Activated CD4-positive, alpha-beta memory T cell treated with anti-CD3 and anti-CD28 coated beads, Interleukin-2, amount 10 ng/mL, durations not matched to agents 7 days and 5 days (primary cell): Measurements from ENCODE around the gene FCGR1A. TPM values are rescaled to one million over a fixed set of nuclear protein-coding genes. Genes with fewer than 3 reads are reported as not detected.
"Not testable (repeated sequence)": the region's sequence is repeated elsewhere in the genome, so short reads cannot be mapped to it uniquely, and the experiment has no call there.

Experiments used
- CTCF ChIA-PET: fragments of 350-600 bp; sonication (Branson Sonifier 250); formaldehyde crosslinking; loops from one replicate; lab custom pipeline; 2021; ENCODE audit warnings: antibody characterized with exemption, inconsistent platforms; lab: Charles Lee
- POLR2A ChIA-PET: fragments of 350-600 bp; sonication (Branson Sonifier 250); formaldehyde crosslinking; loops from one replicate; lab custom pipeline; 2021; ENCODE audit warnings: antibody characterized with exemption; lab: Charles Lee
- DNase-seq: peaks from one replicate; pipeline ENCODE4 v3.0.0-alpha.2; 2020
- H3K27ac Mint-ChIP-seq: one replicate; pipeline ENCODE4 v1.8.0; 2021; ENCODE audit warnings: mild to moderate bottlenecking, mixed read lengths
- H3K27me3 Mint-ChIP-seq: one replicate; pipeline ENCODE4 v1.8.0; 2021; ENCODE audit warnings: mixed read lengths
- H3K36me3 Mint-ChIP-seq: one replicate; pipeline ENCODE4 v1.8.0; 2021; ENCODE audit warnings: low read depth, mixed read lengths
- H3K4me1 Mint-ChIP-seq: one replicate; pipeline ENCODE4 v1.8.0; 2021; ENCODE audit warnings: mixed read lengths
- H3K4me3 Mint-ChIP-seq: one replicate; pipeline ENCODE4 v1.8.0; 2021; ENCODE audit warnings: mild to moderate bottlenecking, mixed read lengths
- H3K9me3 Mint-ChIP-seq: one replicate; pipeline ENCODE4 v1.8.0; 2021; ENCODE audit warnings: mixed read lengths
- total RNA-seq, 2 experiments: library from RNA; stranded (reverse); gene quantifications; one replicate each; pipeline ENCODE4 v1.2.3, GENCODE V29; 2021

FCGR1A gene
- total RNA-seq = 1 to 10 TPM in 1 of 2 experiments, under 1 TPM in 1; 0.58 to 1.1 TPM

- POLR2A ChIA-PET, H3K27ac Mint-ChIP-seq, H3K4me3 Mint-ChIP-seq, DNase-seq, H3K4me1 Mint-ChIP-seq, H3K36me3 Mint-ChIP-seq, H3K9me3 Mint-ChIP-seq, H3K27me3 Mint-ChIP-seq, CTCF ChIA-PET: not testable (repeated sequence)
These were observed at the start of gene FCGR1A for GRCh38 chr1:149782600-149782999. TSS of gene FCGR1A (plus strand) at chr1:149782694. CDS start at chr1:149782744, 50 bp downstream.

- H3K4me1 Mint-ChIP-seq = not testable (repeated sequence)
These were observed 49.7 kb upstream of the FCGR1A start for GRCh38 chr1:149732781-149733180.

GRCh38 chr1:149734692-149735091, 47.8 kb upstream of the FCGR1A start:
- H3K27ac Mint-ChIP-seq, POLR2A ChIA-PET, H3K27me3 Mint-ChIP-seq, CTCF ChIA-PET, H3K4me3 Mint-ChIP-seq, H3K9me3 Mint-ChIP-seq, DNase-seq, H3K4me1 Mint-ChIP-seq, H3K36me3 Mint-ChIP-seq: not testable (repeated sequence)

More at GRCh38 chr1:149732781-149733180, 49.7 kb upstream of the FCGR1A start:
- H3K4me3 Mint-ChIP-seq, H3K9me3 Mint-ChIP-seq, CTCF ChIA-PET, H3K36me3 Mint-ChIP-seq, DNase-seq, POLR2A ChIA-PET, H3K27ac Mint-ChIP-seq, H3K27me3 Mint-ChIP-seq: not testable (repeated sequence)

GRCh38 chr1:149740148-149740581, 42.3 kb upstream of the FCGR1A start:
- H3K36me3 Mint-ChIP-seq, POLR2A ChIA-PET, CTCF ChIA-PET: not testable (repeated sequence)

GRCh38 chr1:149740590-149741230, 41.8 kb upstream of the FCGR1A start:
- H3K9me3 Mint-ChIP-seq, H3K4me1 Mint-ChIP-seq, DNase-seq, H3K27me3 Mint-ChIP-seq, CTCF ChIA-PET, POLR2A ChIA-PET, H3K36me3 Mint-ChIP-seq: not testable (repeated sequence)
- Mint-ChIP-seq H3K4me3 (peak overlapping the region; percentile 47), H3K27ac (peak overlapping the region; percentile 73)

More at GRCh38 chr1:149740148-149740581, 42.3 kb upstream of the FCGR1A start:
- not testable (repeated sequence) for H3K27me3 Mint-ChIP-seq, H3K9me3 Mint-ChIP-seq, H3K4me1 Mint-ChIP-seq
- Mint-ChIP-seq H3K4me3 (peak overlapping the region; percentile 47), H3K27ac (peak overlapping the region; percentile 73)
- peak; percentile 70 for DNase-seq

- H3K4me1 Mint-ChIP-seq, H3K27me3 Mint-ChIP-seq, H3K9me3 Mint-ChIP-seq, H3K36me3 Mint-ChIP-seq, CTCF ChIA-PET, H3K4me3 Mint-ChIP-seq, POLR2A ChIA-PET, DNase-seq, H3K27ac Mint-ChIP-seq: not testable (repeated sequence)
These were observed 40.6 kb upstream of the FCGR1A start for GRCh38 chr1:149741914-149742313.

GRCh38 chr1:149746463-149747356, 35.8 kb upstream of the FCGR1A start:
- CTCF ChIA-PET = not testable (repeated sequence)

GRCh38 chr1:149747359-149748143, 34.9 kb upstream of the FCGR1A start:
- H3K27me3 Mint-ChIP-seq = peaks cover 14% of the 10 kb centered on the region
- H3K4me1 Mint-ChIP-seq, H3K36me3 Mint-ChIP-seq, H3K27ac Mint-ChIP-seq, CTCF ChIA-PET, POLR2A ChIA-PET, H3K9me3 Mint-ChIP-seq, DNase-seq: not testable (repeated sequence)
- H3K4me3 Mint-ChIP-seq = peak overlapping the region; percentile 62

More at GRCh38 chr1:149746463-149747356, 35.8 kb upstream of the FCGR1A start:
- H3K9me3 Mint-ChIP-seq, DNase-seq, POLR2A ChIA-PET, H3K27ac Mint-ChIP-seq, H3K4me1 Mint-ChIP-seq, H3K4me3 Mint-ChIP-seq, H3K36me3 Mint-ChIP-seq: not testable (repeated sequence)
- peaks cover 14% of the 10 kb centered on the region for H3K27me3 Mint-ChIP-seq

GRCh38 chr1:149748144-149748500, 34.4 kb upstream of the FCGR1A start:
- H3K27ac Mint-ChIP-seq, CTCF ChIA-PET, DNase-seq, H3K9me3 Mint-ChIP-seq, POLR2A ChIA-PET, H3K4me1 Mint-ChIP-seq, H3K36me3 Mint-ChIP-seq: not testable (repeated sequence)
- H3K27me3 Mint-ChIP-seq = peaks cover 14% of the 10 kb centered on the region
- H3K4me3 Mint-ChIP-seq = peak overlapping the region; percentile 62

- POLR2A ChIA-PET, H3K4me3 Mint-ChIP-seq, CTCF ChIA-PET, DNase-seq, H3K27ac Mint-ChIP-seq, H3K9me3 Mint-ChIP-seq, H3K4me1 Mint-ChIP-seq, H3K36me3 Mint-ChIP-seq: not testable (repeated sequence)
- peaks cover 14% of the 10 kb centered on the region for H3K27me3 Mint-ChIP-seq
These were observed 31.9 kb upstream of the FCGR1A start for GRCh38 chr1:149750562-149750961.

GRCh38 chr1:149752186-149752585, 30.3 kb upstream of the FCGR1A start:
- H3K4me1 Mint-ChIP-seq, POLR2A ChIA-PET, H3K36me3 Mint-ChIP-seq, H3K9me3 Mint-ChIP-seq, H3K4me3 Mint-ChIP-seq, H3K27me3 Mint-ChIP-seq, DNase-seq, H3K27ac Mint-ChIP-seq, CTCF ChIA-PET: not testable (repeated sequence)

- POLR2A ChIA-PET, H3K4me1 Mint-ChIP-seq, H3K36me3 Mint-ChIP-seq, CTCF ChIA-PET, H3K27ac Mint-ChIP-seq, H3K4me3 Mint-ChIP-seq, H3K27me3 Mint-ChIP-seq, H3K9me3 Mint-ChIP-seq, DNase-seq: not testable (repeated sequence)
These were observed 29.0 kb upstream of the FCGR1A start for GRCh38 chr1:149753466-149753865.

GRCh38 chr1:149755294-149755693, 27.2 kb upstream of the FCGR1A start:
- H3K9me3 Mint-ChIP-seq, CTCF ChIA-PET, H3K4me3 Mint-ChIP-seq, H3K27ac Mint-ChIP-seq, H3K36me3 Mint-ChIP-seq, H3K27me3 Mint-ChIP-seq, DNase-seq, H3K4me1 Mint-ChIP-seq, POLR2A ChIA-PET: not testable (repeated sequence)
